ENCODE results near the gene HS3ST5.

GRCh38 chr6:114362396-114362795 is 19.6 kb upstream of the HS3ST5 start:
- no peak for TF ChIP-seq POLR2A (IDR thresholded peaks at IDR 0.05; ENCODE audit: low read depth, low read length)
- TF ChIP-seq TAF1 (IDR thresholded peaks at IDR 0.05; ENCODE audit: low read depth, low read length) = no peak
- TF ChIP-seq POLR2AphosphoS5 (IDR thresholded peaks at IDR 0.05; ENCODE audit: low read depth, low read length) = no peak
